ENCODE results near the gene PAPSS2.
"Not testable (repeated sequence)": the region's sequence is repeated elsewhere in the genome, so short reads cannot be mapped to it uniquely, and the experiment has no call there.

The PAPSS2 gene

DNA sequence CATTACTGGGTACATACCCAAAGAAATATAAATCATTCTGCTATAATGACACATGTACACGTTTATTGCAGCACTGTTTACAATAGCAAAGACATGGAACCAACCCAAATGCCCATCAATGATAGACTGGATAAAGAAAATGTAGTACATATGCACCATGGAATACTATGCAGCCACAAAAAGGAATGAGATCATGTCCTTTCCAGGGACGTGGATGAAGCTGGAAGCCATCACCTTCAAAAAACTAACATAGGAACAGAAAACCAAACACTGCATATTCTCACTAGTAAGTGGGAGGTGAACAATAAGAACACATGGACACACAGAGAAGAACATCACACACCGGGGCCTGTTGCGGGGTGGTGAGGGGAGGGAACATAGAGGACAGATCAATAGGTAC, 88.6 kb downstream of the PAPSS2 start:
- not testable (repeated sequence) for H3K9me3 ChIP-seq (ENCODE audit: insufficient read depth, low read depth, low read length); H2BK120ac ChIP-seq (ENCODE audit: insufficient read depth, low read length, poor library complexity); H3K4me3 ChIP-seq (ENCODE audit: low read depth, low read length)

GRCh38 chr10:87750001-87750671, 90.5 kb downstream of the PAPSS2 start:
- Histone ChIP-seq H2BK5ac (ENCODE audit: low read depth, low read length, poor library complexity) (no peak overlapping the region), H4K8ac (ENCODE audit: low read depth, low read length) (no peak overlapping the region), H3K27ac (ENCODE audit: low read depth, low read length) (no peak overlapping the region), H3K4me3 (ENCODE audit: low read depth, low read length) (no peak overlapping the region), H2BK12ac (ENCODE audit: low read length) (no peak overlapping the region), H3K18ac (ENCODE audit: low read length) (no peak overlapping the region), H3K9ac (ENCODE audit: low read length) (no peak overlapping the region), H3K9me3 (ENCODE audit: insufficient read depth, low read depth, low read length) (no peaks in the 10 kb centered on the region), H3K23ac (ENCODE audit: low read length) (no peak overlapping the region), H3K14ac (ENCODE audit: low read length) (no peak overlapping the region), H3K4me2 (ENCODE audit: low read length) (no peak overlapping the region), H3K4ac (ENCODE audit: low read depth, low read length) (no peak overlapping the region), H3K27me3 (ENCODE audit: insufficient read depth, low read length) (no peaks in the 10 kb centered on the region), H3K4me1 (ENCODE audit: control insufficient read depth in 1 of 2, insufficient read depth in 2 of 2, low read length in 2 of 2) (no peaks in the 10 kb centered on the region), H2AK5ac (ENCODE audit: low read length) (no peak overlapping the region), H3K36me3 (ENCODE audit: control insufficient read depth in 1 of 2, insufficient read depth in 2 of 2, low read length in 2 of 2) (peaks cover 0 to 1% of the 10 kb centered on the region in 2 experiments), H4K91ac (ENCODE audit: low read depth, low read length) (no peak overlapping the region), H3K79me2 (ENCODE audit: control insufficient read depth, insufficient read depth, low read length, poor library complexity) (no peaks in the 10 kb centered on the region), H3K79me1 (ENCODE audit: low read length) (no peaks in the 10 kb centered on the region), H2AFZ (ENCODE audit: insufficient read depth, low read length, poor library complexity) (no peak overlapping the region), H2BK120ac (ENCODE audit: insufficient read depth, low read length, poor library complexity) (no peak overlapping the region), H4K12ac (ENCODE audit: low read depth, low read length) (no peak overlapping the region)
- no CpG with 5 or more reads among the region's 5 CpGs for whole genome bisulfite sequencing (ENCODE audit: extremely low coverage, insufficient coverage, insufficient read length)
- no peak for DNase-seq

More for the DNA sequence above, 88.6 kb downstream of the PAPSS2 start:
- not testable (repeated sequence) for H2AFZ ChIP-seq (ENCODE audit: insufficient read depth, low read length, poor library complexity); H3K23ac ChIP-seq (ENCODE audit: low read length); H3K27ac ChIP-seq (ENCODE audit: low read depth, low read length); H3K36me3 ChIP-seq (ENCODE audit: control insufficient read depth in 1 of 2, insufficient read depth in 2 of 2, low read length in 2 of 2); H4K8ac ChIP-seq (ENCODE audit: low read depth, low read length); H3K4me2 ChIP-seq (ENCODE audit: low read length); H3K79me2 ChIP-seq (ENCODE audit: control insufficient read depth, insufficient read depth, low read length, poor library complexity); H3K14ac ChIP-seq (ENCODE audit: low read length); H2BK12ac ChIP-seq (ENCODE audit: low read length); H4K12ac ChIP-seq (ENCODE audit: low read depth, low read length); H2BK5ac ChIP-seq (ENCODE audit: low read depth, low read length, poor library complexity); H3K4ac ChIP-seq (ENCODE audit: low read depth, low read length); H3K9ac ChIP-seq (ENCODE audit: low read length); H2AK5ac ChIP-seq (ENCODE audit: low read length); H3K18ac ChIP-seq (ENCODE audit: low read length); H4K91ac ChIP-seq (ENCODE audit: low read depth, low read length); H3K79me1 ChIP-seq (ENCODE audit: low read length); DNase-seq; H3K4me1 ChIP-seq (ENCODE audit: control insufficient read depth in 1 of 2, insufficient read depth in 2 of 2, low read length in 2 of 2); H3K27me3 ChIP-seq (ENCODE audit: insufficient read depth, low read length)
- no CpG with 5 or more reads among the region's 4 CpGs for WGBS (ENCODE audit: extremely low coverage, insufficient coverage, insufficient read length)

- no peak overlapping the region for H4K8ac ChIP-seq (ENCODE audit: low read depth, low read length)
- H3K4me3 ChIP-seq (ENCODE audit: low read depth, low read length) = no peak overlapping the region
- H2BK12ac ChIP-seq (ENCODE audit: low read length) = no peak overlapping the region
- no peak overlapping the region for H2AK5ac ChIP-seq (ENCODE audit: low read length)
- H4K12ac ChIP-seq (ENCODE audit: low read depth, low read length) = no peak overlapping the region
- H3K79me2 ChIP-seq (ENCODE audit: control insufficient read depth, insufficient read depth, low read length, poor library complexity) = no peaks in the 10 kb centered on the region
- H3K14ac ChIP-seq (ENCODE audit: low read length) = no peak overlapping the region
- H2AFZ ChIP-seq (ENCODE audit: insufficient read depth, low read length, poor library complexity) = no peak overlapping the region
- no peak overlapping the region for H3K4me2 ChIP-seq (ENCODE audit: low read length)
- no peak overlapping the region for H4K91ac ChIP-seq (ENCODE audit: low read depth, low read length)
- no peaks in the 10 kb centered on the region for H3K79me1 ChIP-seq (ENCODE audit: low read length)
- H3K27ac ChIP-seq (ENCODE audit: low read depth, low read length) = no peak overlapping the region
- no peak for DNase-seq
- H3K23ac ChIP-seq (ENCODE audit: low read length) = no peak overlapping the region
- H3K9me3 ChIP-seq (ENCODE audit: insufficient read depth, low read depth, low read length) = no peaks in the 10 kb centered on the region
- H3K18ac ChIP-seq (ENCODE audit: low read length) = no peak overlapping the region
- H2BK120ac ChIP-seq (ENCODE audit: insufficient read depth, low read length, poor library complexity) = no peak overlapping the region
- no peak overlapping the region for H2BK5ac ChIP-seq (ENCODE audit: low read depth, low read length, poor library complexity)
- no peak overlapping the region for H3K9ac ChIP-seq (ENCODE audit: low read length)
- no peak overlapping the region for H3K4ac ChIP-seq (ENCODE audit: low read depth, low read length)
- no peaks in the 10 kb centered on the region for H3K27me3 ChIP-seq (ENCODE audit: insufficient read depth, low read length)
- no peaks in the 10 kb centered on the region for H3K4me1 ChIP-seq (ENCODE audit: control insufficient read depth in 1 of 2, insufficient read depth in 2 of 2, low read length in 2 of 2)
- peaks cover 2 to 3% of the 10 kb centered on the region in 2 experiments for H3K36me3 ChIP-seq (ENCODE audit: control insufficient read depth in 1 of 2, insufficient read depth in 2 of 2, low read length in 2 of 2)
These were observed 91.1 kb downstream of the PAPSS2 start for GRCh38 chr10:87750817-87751216.

GRCh38 chr10:87751274-87751673, 91.6 kb downstream of the PAPSS2 start:
- Histone ChIP-seq H3K18ac (ENCODE audit: low read length) (no peak overlapping the region), H4K91ac (ENCODE audit: low read depth, low read length) (no peak overlapping the region), H3K36me3 (ENCODE audit: control insufficient read depth in 1 of 2, insufficient read depth in 2 of 2, low read length in 2 of 2) (peaks cover 2 to 5% of the 10 kb centered on the region in 2 experiments), H4K12ac (ENCODE audit: low read depth, low read length) (no peak overlapping the region), H2BK12ac (ENCODE audit: low read length) (no peak overlapping the region), H3K23ac (ENCODE audit: low read length) (no peak overlapping the region), H2BK120ac (ENCODE audit: insufficient read depth, low read length, poor library complexity) (no peak overlapping the region), H2BK5ac (ENCODE audit: low read depth, low read length, poor library complexity) (no peak overlapping the region), H3K4me2 (ENCODE audit: low read length) (no peak overlapping the region), H3K14ac (ENCODE audit: low read length) (no peak overlapping the region), H3K4ac (ENCODE audit: low read depth, low read length) (no peak overlapping the region), H3K9ac (ENCODE audit: low read length) (no peak overlapping the region), H3K79me1 (ENCODE audit: low read length) (no peaks in the 10 kb centered on the region), H3K27me3 (ENCODE audit: insufficient read depth, low read length) (no peaks in the 10 kb centered on the region), H2AK5ac (ENCODE audit: low read length) (no peak overlapping the region), H3K9me3 (ENCODE audit: insufficient read depth, low read depth, low read length) (no peaks in the 10 kb centered on the region), H3K79me2 (ENCODE audit: control insufficient read depth, insufficient read depth, low read length, poor library complexity) (no peaks in the 10 kb centered on the region), H3K27ac (ENCODE audit: low read depth, low read length) (no peak overlapping the region), H2AFZ (ENCODE audit: insufficient read depth, low read length, poor library complexity) (no peak overlapping the region), H3K4me1 (ENCODE audit: control insufficient read depth in 1 of 2, insufficient read depth in 2 of 2, low read length in 2 of 2) (no peaks in the 10 kb centered on the region), H3K4me3 (ENCODE audit: low read depth, low read length) (no peak overlapping the region), H4K8ac (ENCODE audit: low read depth, low read length) (no peak overlapping the region)
- WGBS (ENCODE audit: extremely low coverage, insufficient coverage, insufficient read length) = no CpG with 5 or more reads among the region's 2 CpGs
- no peak for DNase-seq

Data from trophoblast cell (in vitro differentiated cells and primary cell).